Osteocyte (in vitro differentiated cells): ENCODE results near the gene MAP7D1. TPM values are rescaled to one million over a fixed set of nuclear protein-coding genes. Genes with fewer than 3 reads are reported as not detected.

Experiments used
- DNase-seq: peaks from one replicate; pipeline ENCODE4 v3.0.0; 2021; ENCODE audit warnings: mixed read lengths; ENCODE audit not compliant: unreplicated experiment; ENCODE audit errors: extremely low spot score
- H3K27ac Mint-ChIP-seq: one replicate; pipeline ENCODE4 v1.8.0; 2021; ENCODE audit warnings: mild to moderate bottlenecking, mixed read lengths; ENCODE audit not compliant: unreplicated experiment
- H3K27me3 Mint-ChIP-seq: one replicate; pipeline ENCODE4 v1.8.0; 2021; ENCODE audit warnings: mixed read lengths; ENCODE audit not compliant: unreplicated experiment
- H3K36me3 Mint-ChIP-seq: one replicate; pipeline ENCODE4 v1.8.0; 2021; ENCODE audit warnings: mixed read lengths; ENCODE audit not compliant: unreplicated experiment
- H3K4me1 Mint-ChIP-seq: one replicate; pipeline ENCODE4 v1.8.0; 2021; ENCODE audit warnings: mixed read lengths; ENCODE audit not compliant: unreplicated experiment
- H3K4me3 Mint-ChIP-seq: one replicate; pipeline ENCODE4 v1.8.0; 2021; ENCODE audit warnings: mild to moderate bottlenecking, moderate library complexity, mixed read lengths; ENCODE audit not compliant: unreplicated experiment
- H3K9me3 Mint-ChIP-seq: one replicate; pipeline ENCODE4 v1.8.0; 2021; ENCODE audit warnings: mixed read lengths; ENCODE audit not compliant: unreplicated experiment
- total RNA-seq: library from RNA; stranded (reverse); gene quantifications from 2 replicates; pipeline ENCODE4 v1.2.1, GENCODE V29; 2021
- TF ChIP-seq, protein P1 (sequence below): fragments of 200-600 bp; sonication (generic); IDR thresholded peaks from 2 replicates; pipeline ENCODE4 v1.5.0; 2021; ENCODE audit warnings: antibody characterized with exemption, mild to moderate bottlenecking, moderate library complexity

Gene MAP7D1
- total RNA-seq, 1 donor from 2014 or later, result 157 TPM

- Mint-ChIP-seq H3K4me1 (peaks cover 27% of the 10 kb centered on the region), H3K27me3 (peaks cover 4% of the 10 kb centered on the region), H3K27ac (no peak overlapping the region), H3K9me3 (no peaks in the 10 kb centered on the region), H3K36me3 (no peaks in the 10 kb centered on the region), H3K4me3 (no peak overlapping the region)
- no peak for DNase-seq
- TF ChIP-seq, protein P1, sequence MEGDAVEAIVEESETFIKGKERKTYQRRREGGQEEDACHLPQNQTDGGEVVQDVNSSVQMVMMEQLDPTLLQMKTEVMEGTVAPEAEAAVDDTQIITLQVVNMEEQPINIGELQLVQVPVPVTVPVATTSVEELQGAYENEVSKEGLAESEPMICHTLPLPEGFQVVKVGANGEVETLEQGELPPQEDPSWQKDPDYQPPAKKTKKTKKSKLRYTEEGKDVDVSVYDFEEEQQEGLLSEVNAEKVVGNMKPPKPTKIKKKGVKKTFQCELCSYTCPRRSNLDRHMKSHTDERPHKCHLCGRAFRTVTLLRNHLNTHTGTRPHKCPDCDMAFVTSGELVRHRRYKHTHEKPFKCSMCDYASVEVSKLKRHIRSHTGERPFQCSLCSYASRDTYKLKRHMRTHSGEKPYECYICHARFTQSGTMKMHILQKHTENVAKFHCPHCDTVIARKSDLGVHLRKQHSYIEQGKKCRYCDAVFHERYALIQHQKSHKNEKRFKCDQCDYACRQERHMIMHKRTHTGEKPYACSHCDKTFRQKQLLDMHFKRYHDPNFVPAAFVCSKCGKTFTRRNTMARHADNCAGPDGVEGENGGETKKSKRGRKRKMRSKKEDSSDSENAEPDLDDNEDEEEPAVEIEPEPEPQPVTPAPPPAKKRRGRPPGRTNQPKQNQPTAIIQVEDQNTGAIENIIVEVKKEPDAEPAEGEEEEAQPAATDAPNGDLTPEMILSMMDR, result no peak
These were observed 27.6 kb upstream of the MAP7D1 start for GRCh38 chr1:36128126-36128904.

DNA sequence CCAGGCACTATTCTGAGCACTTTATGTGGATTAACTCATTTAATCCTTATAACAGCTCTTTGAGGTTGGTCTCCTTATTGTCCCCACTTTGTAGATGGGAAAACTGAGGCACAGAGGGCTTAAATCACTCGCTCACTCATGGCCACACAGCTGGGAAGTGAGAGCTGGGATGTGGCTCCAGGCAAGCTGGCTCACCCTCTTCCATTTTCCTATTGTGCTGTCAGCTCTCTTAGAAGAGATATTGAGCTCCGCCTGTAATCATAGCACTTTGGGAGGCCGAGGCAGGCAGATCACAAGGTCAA lies 27.1 kb upstream of the MAP7D1 start:
- Mint-ChIP-seq H3K27me3 (peaks cover 4% of the 10 kb centered on the region), H3K4me1 (peaks cover 28% of the 10 kb centered on the region), H3K27ac (no peak overlapping the region), H3K36me3 (no peaks in the 10 kb centered on the region), H3K4me3 (no peak overlapping the region), H3K9me3 (no peaks in the 10 kb centered on the region)
- TF ChIP-seq, protein P1, result no peak
- DNase-seq, result no peak

DNA sequence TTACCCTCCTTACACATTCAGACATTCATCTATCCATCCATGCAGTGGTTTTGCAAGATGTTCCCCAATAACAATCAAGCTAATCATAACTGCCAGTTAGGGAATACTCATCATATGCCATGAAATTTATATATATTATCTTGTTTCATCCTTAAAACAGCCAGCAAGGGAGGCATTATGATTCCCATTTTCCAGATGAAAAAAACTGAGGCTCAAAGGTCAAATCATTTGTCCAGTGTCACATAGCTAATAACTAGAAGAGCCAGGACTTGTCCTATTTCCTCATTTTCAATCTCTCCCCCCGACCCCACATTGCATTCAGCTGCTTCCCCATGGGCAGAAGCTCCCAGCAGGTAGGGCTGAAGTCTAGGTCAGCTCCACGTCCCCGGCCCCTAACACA lies 23.9 kb upstream of the MAP7D1 start:
- TF ChIP-seq, protein P1, result no peak
- Mint-ChIP-seq H3K4me3 (no peak overlapping the region), H3K4me1 (peaks cover 21% of the 10 kb centered on the region), H3K36me3 (no peaks in the 10 kb centered on the region), H3K9me3 (no peaks in the 10 kb centered on the region), H3K27ac (no peak overlapping the region), H3K27me3 (no peaks in the 10 kb centered on the region)
- DNase-seq, result no peak

GRCh38 chr1:36133484-36133883 lies 22.5 kb upstream of the MAP7D1 start:
- Mint-ChIP-seq H3K4me3 (no peak overlapping the region), H3K27ac (no peak overlapping the region), H3K36me3 (peaks cover 10% of the 10 kb centered on the region), H3K27me3 (no peaks in the 10 kb centered on the region), H3K4me1 (peaks cover 16% of the 10 kb centered on the region), H3K9me3 (no peaks in the 10 kb centered on the region)
- TF ChIP-seq, protein P1, result no peak
- DNase-seq, result no peak

DNA sequence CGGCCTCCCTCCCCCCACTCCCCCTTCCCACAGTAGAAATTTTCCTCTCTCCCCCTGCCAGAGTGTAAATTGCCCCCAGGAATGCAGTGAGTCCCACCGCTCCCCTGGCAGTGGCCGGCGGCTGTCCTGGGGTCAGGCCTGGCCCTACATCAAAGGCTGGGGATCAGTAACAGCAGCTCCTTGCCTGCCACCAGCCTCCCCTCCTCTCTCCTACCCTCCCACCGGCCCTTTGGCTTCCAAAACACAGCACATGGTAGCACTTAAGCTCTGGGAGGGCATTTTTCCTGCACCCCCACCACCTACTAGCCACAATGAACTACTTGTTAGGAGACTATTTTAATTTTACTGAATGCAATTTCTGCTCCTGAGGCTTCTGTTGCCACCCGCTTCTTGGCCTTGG lies 21.9 kb upstream of the MAP7D1 start:
- Mint-ChIP-seq H3K4me1 (peaks cover 16% of the 10 kb centered on the region), H3K36me3 (peaks cover 11% of the 10 kb centered on the region), H3K27ac (no peak overlapping the region), H3K4me3 (no peak overlapping the region), H3K27me3 (no peaks in the 10 kb centered on the region), H3K9me3 (no peaks in the 10 kb centered on the region)
- TF ChIP-seq, protein P1, result no peak
- no peak for DNase-seq
